H9 (cell line): ENCODE data around the gene FAM72C. TPM values are rescaled to one million over a fixed set of nuclear protein-coding genes. Genes with fewer than 3 reads are reported as not detected.
"Not testable (repeated sequence)": the region's sequence is repeated elsewhere in the genome, so short reads cannot be mapped to it uniquely, and the experiment has no call there.

Experiments used
- DNase-seq: peaks from one replicate; pipeline ENCODE4 v3.0.0-alpha.2; 2017
- H2AFZ ChIP-seq: one replicate; pipeline ENCODE4 v1.6.1; 2013; ENCODE audit warnings: mild to moderate bottlenecking, low read length, control low read depth, moderate library complexity
- H2AK5ac ChIP-seq: 2 replicates; pipeline ENCODE4 v1.6.1; 2013; ENCODE audit warnings: low read length, control low read depth, mixed read lengths; ENCODE audit not compliant: insufficient read length
- H2BK120ac ChIP-seq: one replicate; pipeline ENCODE4 v1.6.1; 2013; ENCODE audit warnings: low read depth, mild to moderate bottlenecking, low read length, control low read depth, inconsistent platforms; ENCODE audit not compliant: poor library complexity, severe bottlenecking
- H2BK12ac ChIP-seq: 2 replicates; pipeline ENCODE4 v1.6.1; 2013; ENCODE audit warnings: low read length, control low read depth, mixed read lengths, low read depth; ENCODE audit not compliant: insufficient read length
- H2BK15ac ChIP-seq: 2 replicates; pipeline ENCODE4 v1.6.1; 2013; ENCODE audit warnings: low read depth, low read length, control low read depth
- H2BK20ac ChIP-seq: one replicate; pipeline ENCODE4 v1.6.1; 2013; ENCODE audit warnings: low read depth, mild to moderate bottlenecking, low read length, control low read depth, inconsistent platforms; ENCODE audit not compliant: poor library complexity, severe bottlenecking
- H2BK5ac ChIP-seq: 2 replicates; pipeline ENCODE4 v1.6.1; 2013; ENCODE audit warnings: low read length, control low read depth, mixed read lengths; ENCODE audit not compliant: insufficient read length
- H3K14ac ChIP-seq: 2 replicates; pipeline ENCODE4 v1.6.1; 2013; ENCODE audit warnings: low read length, control low read depth; ENCODE audit not compliant: insufficient read depth
- H3K18ac ChIP-seq: 2 replicates; pipeline ENCODE4 v1.6.1; 2013; ENCODE audit warnings: low read depth, mild to moderate bottlenecking, mixed read lengths, low read length, control low read depth; ENCODE audit not compliant: insufficient read length
- H3K23ac ChIP-seq: 2 replicates; pipeline ENCODE4 v1.6.1; 2013; ENCODE audit warnings: low read length, control low read depth, mixed read lengths, low read depth; ENCODE audit not compliant: insufficient read length
- H3K23me2 ChIP-seq: 2 replicates; pipeline ENCODE4 v1.6.1; 2013; ENCODE audit warnings: low read depth, mild to moderate bottlenecking, mixed read lengths, low read length, control low read depth; ENCODE audit not compliant: insufficient read length, poor library complexity, severe bottlenecking
- H3K27ac ChIP-seq: 2 replicates; pipeline ENCODE4 v1.5.1; 2013; ENCODE audit warnings: low read length, control low read depth, mixed read lengths, low read depth; ENCODE audit not compliant: insufficient read length
- H3K27me3 ChIP-seq: 2 replicates; pipeline ENCODE4 v1.6.1; 2013; ENCODE audit warnings: low read length, control low read depth, inconsistent platforms; ENCODE audit not compliant: insufficient read depth
- H3K4ac ChIP-seq: 2 replicates; pipeline ENCODE4 v1.6.1; 2013; ENCODE audit warnings: low read depth, mild to moderate bottlenecking, control low read depth, inconsistent platforms, low read length, moderate library complexity
- H3K4me1 ChIP-seq: 2 replicates; pipeline ENCODE4 v1.6.1; 2013; ENCODE audit warnings: low read length, control low read depth, inconsistent platforms; ENCODE audit not compliant: insufficient read depth
- H3K4me2 ChIP-seq: 2 replicates; pipeline ENCODE4 v1.6.1; 2013; ENCODE audit warnings: low read length, control low read depth, mixed read lengths; ENCODE audit not compliant: insufficient read length, insufficient read depth
- H3K56ac ChIP-seq: 2 replicates; pipeline ENCODE4 v1.6.1; 2013; ENCODE audit warnings: low read depth, mild to moderate bottlenecking, mixed read lengths, low read length, control low read depth; ENCODE audit not compliant: insufficient read length
- H3K79me1 ChIP-seq: 2 replicates; pipeline ENCODE4 v1.6.1; 2013; ENCODE audit warnings: low read depth, mild to moderate bottlenecking, moderate library complexity, low read length, control low read depth, inconsistent platforms; ENCODE audit not compliant: insufficient read depth, poor library complexity, severe bottlenecking
- H3K79me2 ChIP-seq: 2 replicates; pipeline ENCODE4 v1.6.1; 2013; ENCODE audit warnings: low read length, control low read depth, inconsistent platforms; ENCODE audit not compliant: insufficient read depth
- H3K9ac ChIP-seq: 2 replicates; pipeline ENCODE4 v1.6.1; 2013; ENCODE audit warnings: low read length, control low read depth, mixed read lengths; ENCODE audit not compliant: insufficient read length; ENCODE audit errors: extremely low read depth
- H3K9me3 ChIP-seq: one replicate; pipeline ENCODE4 v1.6.1; 2013; ENCODE audit warnings: low read depth, low read length, inconsistent platforms; ENCODE audit not compliant: control insufficient read depth
- H3T11ph ChIP-seq: one replicate; pipeline ENCODE4 v1.6.1; 2013; ENCODE audit warnings: mild to moderate bottlenecking, low read length, control low read depth, inconsistent platforms
- H4K20me1 ChIP-seq: one replicate; pipeline ENCODE4 v1.6.1; 2013; ENCODE audit not compliant: control insufficient read depth, insufficient read length, insufficient read depth
- H4K5ac ChIP-seq: 2 replicates; pipeline ENCODE4 v1.6.1; 2013; ENCODE audit warnings: low read depth, mild to moderate bottlenecking, mixed read lengths, low read length, control low read depth; ENCODE audit not compliant: insufficient read length
- H4K8ac ChIP-seq: replicated peaks from 2 replicates; pipeline ENCODE4 v1.6.1; 2013; ENCODE audit warnings: low read length, control low read depth, mixed read lengths, low read depth; ENCODE audit not compliant: insufficient read length
- H4K91ac ChIP-seq: 2 replicates; pipeline ENCODE4 v1.6.1; 2013; ENCODE audit warnings: low read depth, mild to moderate bottlenecking, moderate library complexity, mixed read lengths, low read length, control low read depth; ENCODE audit not compliant: insufficient read length
- H3K27ac Mint-ChIP-seq, 3 experiments: 2 replicates in 2 of 3; 3 replicates in 1 of 3; pipeline ENCODE4 v1.8.0; 2020 to 2021; ENCODE audit warnings: mixed read lengths in 3 of 3, mild to moderate bottlenecking in 1 of 3, moderate library complexity in 1 of 3
- H3K27me3 Mint-ChIP-seq: 2 replicates; pipeline ENCODE4 v1.8.0; 2021; ENCODE audit warnings: low read depth, mild to moderate bottlenecking, moderate library complexity, mixed read lengths
- H3K36me3 Mint-ChIP-seq, 3 experiments: 2 replicates in 2 of 3; 3 replicates in 1 of 3; pipeline ENCODE4 v1.8.0; 2020 to 2021; ENCODE audit warnings: low read depth in 3 of 3, mixed read lengths in 3 of 3; ENCODE audit not compliant: insufficient read depth in 1 of 3
- H3K4me1 Mint-ChIP-seq, 2 experiments: 2 replicates each; pipeline ENCODE4 v1.8.0; 2020; ENCODE audit warnings: mixed read lengths in 2 of 2
- H3K4me3 Mint-ChIP-seq, 2 experiments: 2 replicates in 1 of 2; 3 replicates in 1 of 2; pipeline ENCODE4 v1.8.0; 2020 to 2021; ENCODE audit warnings: mild to moderate bottlenecking in 2 of 2, mixed read lengths in 2 of 2, moderate library complexity in 1 of 2
- H3K9me3 Mint-ChIP-seq, 2 experiments: 2 replicates in 1 of 2; 3 replicates in 1 of 2; pipeline ENCODE4 v1.8.0; 2020; ENCODE audit warnings: mild to moderate bottlenecking in 2 of 2, mixed read lengths in 2 of 2, moderate library complexity in 1 of 2
- WGBS: extraction: QIAGEN DNeasy Blood & Tissue Kit; methylation state at CpG from one replicate; pipeline ENCODE4 v1.1.7; 2013; ENCODE audit warnings: missing lambda C conversion rate, low lambda C conversion rate, mixed read lengths; ENCODE audit not compliant: insufficient read length; ENCODE audit errors: extremely low coverage; 5-methylcytosine and 5-hydroxymethylcytosine counted together
- total RNA-seq: library from RNA; stranded (reverse); gene quantifications from 2 replicates; pipeline ENCODE4 v1.2.1, GENCODE V29; 2021

FAM72C gene
- total RNA-seq, 1 experiment from 2014 or later, result 3.5 TPM

- H2AFZ ChIP-seq, H2BK12ac ChIP-seq, H3K23ac ChIP-seq, H4K20me1 ChIP-seq, H3K27ac Mint-ChIP-seq, H3K4me1 Mint-ChIP-seq, H3K23me2 ChIP-seq, H2BK5ac ChIP-seq, H3K4me1 ChIP-seq, H4K5ac ChIP-seq, H4K8ac ChIP-seq, H2AK5ac ChIP-seq, DNase-seq, H3K27me3 Mint-ChIP-seq, H3K56ac ChIP-seq, H2BK15ac ChIP-seq, H3K9ac ChIP-seq, H3K9me3 Mint-ChIP-seq, H3K36me3 Mint-ChIP-seq, H2BK20ac ChIP-seq, H3T11ph ChIP-seq, H3K4ac ChIP-seq, H3K4me3 Mint-ChIP-seq, H3K4me2 ChIP-seq, H4K91ac ChIP-seq, H3K79me2 ChIP-seq, H3K27ac ChIP-seq, H3K14ac ChIP-seq, H2BK120ac ChIP-seq, H3K79me1 ChIP-seq, H3K27me3 ChIP-seq, H3K18ac ChIP-seq, H3K9me3 ChIP-seq: not testable (repeated sequence)
- no CpG with 5 or more reads among the region's 3 CpGs for WGBS
Observed at GRCh38 chr1:143918552-143918951, 53.2 kb downstream of the FAM72C start.

- not testable (repeated sequence) for H3K36me3 Mint-ChIP-seq, H3K79me1 ChIP-seq, H4K5ac ChIP-seq, H3K4me1 Mint-ChIP-seq, DNase-seq, H2BK5ac ChIP-seq, H3K9me3 ChIP-seq, H3K9ac ChIP-seq, H2BK20ac ChIP-seq, H2BK15ac ChIP-seq, H3K79me2 ChIP-seq, H3K27me3 ChIP-seq, H3K4me1 ChIP-seq, H3K4ac ChIP-seq, H3K18ac ChIP-seq, H3K27me3 Mint-ChIP-seq, H3K4me3 Mint-ChIP-seq, H3K14ac ChIP-seq, H4K91ac ChIP-seq, H3K23me2 ChIP-seq, H3K27ac Mint-ChIP-seq, H3T11ph ChIP-seq, H2BK120ac ChIP-seq, H3K23ac ChIP-seq, H4K8ac ChIP-seq, H2AK5ac ChIP-seq, H4K20me1 ChIP-seq, H3K9me3 Mint-ChIP-seq, H3K4me2 ChIP-seq, H2BK12ac ChIP-seq, H2AFZ ChIP-seq, H3K27ac ChIP-seq, H3K56ac ChIP-seq
- WGBS, result no CpG with 5 or more reads among the region's 7 CpGs
Observed at GRCh38 chr1:143913705-143914104, 58.1 kb downstream of the FAM72C start.
